ENCODE results near the gene PLCE1. TPM values are rescaled to one million over a fixed set of nuclear protein-coding genes. Genes with fewer than 3 reads are reported as not detected.

Gene PLCE1
- total and polyA plus RNA-seq, 2 experiments from 2014 or later = 0.10 to 0.58 TPM

DNA sequence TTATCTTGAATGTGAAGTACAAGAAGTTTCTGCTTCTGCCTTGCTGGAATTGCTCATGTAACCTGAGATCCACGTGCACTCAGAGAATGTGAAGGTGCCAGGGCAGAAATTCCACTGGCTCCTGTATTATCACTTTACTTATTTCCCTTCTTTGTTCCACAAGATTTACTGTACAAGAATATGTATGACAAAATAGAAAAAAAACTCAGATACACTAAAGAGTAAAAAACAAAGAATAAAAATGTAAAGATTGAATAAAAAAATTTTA lies 43.0 kb downstream of the PLCE1 start:
- TF ChIP-seq NANOG (IDR thresholded peaks at IDR 0.05; ENCODE audit: borderline replicate concordance) = no peak
- TF ChIP-seq ZNF114 (CRISPR knock-in tag; IDR thresholded peaks at IDR 0.05) = no peak
- no peak for TF ChIP-seq EZH2phosphoT487 (IDR thresholded peaks at IDR 0.05; ENCODE audit: unreplicated experiment)
- TF ChIP-seq, protein P1, sequence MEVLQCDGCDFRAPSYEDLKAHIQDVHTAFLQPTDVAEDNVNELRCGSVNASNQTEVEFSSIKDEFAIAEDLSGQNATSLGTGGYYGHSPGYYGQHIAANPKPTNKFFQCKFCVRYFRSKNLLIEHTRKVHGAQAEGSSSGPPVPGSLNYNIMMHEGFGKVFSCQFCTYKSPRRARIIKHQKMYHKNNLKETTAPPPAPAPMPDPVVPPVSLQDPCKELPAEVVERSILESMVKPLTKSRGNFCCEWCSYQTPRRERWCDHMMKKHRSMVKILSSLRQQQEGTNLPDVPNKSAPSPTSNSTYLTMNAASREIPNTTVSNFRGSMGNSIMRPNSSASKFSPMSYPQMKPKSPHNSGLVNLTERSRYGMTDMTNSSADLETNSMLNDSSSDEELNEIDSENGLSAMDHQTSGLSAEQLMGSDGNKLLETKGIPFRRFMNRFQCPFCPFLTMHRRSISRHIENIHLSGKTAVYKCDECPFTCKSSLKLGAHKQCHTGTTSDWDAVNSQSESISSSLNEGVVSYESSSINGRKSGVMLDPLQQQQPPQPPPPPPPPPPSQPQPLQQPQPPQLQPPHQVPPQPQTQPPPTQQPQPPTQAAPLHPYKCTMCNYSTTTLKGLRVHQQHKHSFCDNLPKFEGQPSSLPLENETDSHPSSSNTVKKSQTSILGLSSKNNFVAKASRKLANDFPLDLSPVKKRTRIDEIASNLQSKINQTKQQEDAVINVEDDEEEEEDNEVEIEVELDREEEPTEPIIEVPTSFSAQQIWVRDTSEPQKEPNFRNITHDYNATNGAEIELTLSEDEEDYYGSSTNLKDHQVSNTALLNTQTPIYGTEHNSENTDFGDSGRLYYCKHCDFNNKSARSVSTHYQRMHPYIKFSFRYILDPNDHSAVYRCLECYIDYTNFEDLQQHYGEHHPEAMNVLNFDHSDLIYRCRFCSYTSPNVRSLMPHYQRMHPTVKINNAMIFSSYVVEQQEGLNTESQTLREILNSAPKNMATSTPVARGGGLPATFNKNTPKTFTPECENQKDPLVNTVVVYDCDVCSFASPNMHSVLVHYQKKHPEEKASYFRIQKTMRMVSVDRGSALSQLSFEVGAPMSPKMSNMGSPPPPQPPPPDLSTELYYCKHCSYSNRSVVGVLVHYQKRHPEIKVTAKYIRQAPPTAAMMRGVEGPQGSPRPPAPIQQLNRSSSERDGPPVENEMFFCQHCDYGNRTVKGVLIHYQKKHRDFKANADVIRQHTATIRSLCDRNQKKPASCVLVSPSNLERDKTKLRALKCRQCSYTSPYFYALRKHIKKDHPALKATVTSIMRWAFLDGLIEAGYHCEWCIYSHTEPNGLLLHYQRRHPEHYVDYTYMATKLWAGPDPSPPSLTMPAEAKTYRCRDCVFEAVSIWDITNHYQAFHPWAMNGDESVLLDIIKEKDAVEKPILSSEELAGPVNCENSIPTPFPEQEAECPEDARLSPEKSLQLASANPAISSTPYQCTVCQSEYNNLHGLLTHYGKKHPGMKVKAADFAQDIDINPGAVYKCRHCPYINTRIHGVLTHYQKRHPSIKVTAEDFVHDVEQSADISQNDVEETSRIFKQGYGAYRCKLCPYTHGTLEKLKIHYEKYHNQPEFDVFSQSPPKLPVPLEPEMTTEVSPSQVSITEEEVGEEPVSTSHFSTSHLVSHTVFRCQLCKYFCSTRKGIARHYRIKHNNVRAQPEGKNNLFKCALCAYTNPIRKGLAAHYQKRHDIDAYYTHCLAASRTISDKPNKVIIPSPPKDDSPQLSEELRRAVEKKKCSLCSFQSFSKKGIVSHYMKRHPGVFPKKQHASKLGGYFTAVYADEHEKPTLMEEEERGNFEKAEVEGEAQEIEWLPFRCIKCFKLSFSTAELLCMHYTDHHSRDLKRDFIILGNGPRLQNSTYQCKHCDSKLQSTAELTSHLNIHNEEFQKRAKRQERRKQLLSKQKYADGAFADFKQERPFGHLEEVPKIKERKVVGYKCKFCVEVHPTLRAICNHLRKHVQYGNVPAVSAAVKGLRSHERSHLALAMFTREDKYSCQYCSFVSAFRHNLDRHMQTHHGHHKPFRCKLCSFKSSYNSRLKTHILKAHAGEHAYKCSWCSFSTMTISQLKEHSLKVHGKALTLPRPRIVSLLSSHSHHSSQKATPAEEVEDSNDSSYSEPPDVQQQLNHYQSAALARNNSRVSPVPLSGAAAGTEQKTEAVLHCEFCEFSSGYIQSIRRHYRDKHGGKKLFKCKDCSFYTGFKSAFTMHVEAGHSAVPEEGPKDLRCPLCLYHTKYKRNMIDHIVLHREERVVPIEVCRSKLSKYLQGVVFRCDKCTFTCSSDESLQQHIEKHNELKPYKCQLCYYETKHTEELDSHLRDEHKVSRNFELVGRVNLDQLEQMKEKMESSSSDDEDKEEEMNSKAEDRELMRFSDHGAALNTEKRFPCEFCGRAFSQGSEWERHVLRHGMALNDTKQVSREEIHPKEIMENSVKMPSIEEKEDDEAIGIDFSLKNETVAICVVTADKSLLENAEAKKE (CRISPR knock-in tag; IDR thresholded peaks at IDR 0.05) = no peak
- no peak for TF ChIP-seq JUNB (IDR thresholded peaks at IDR 0.05; ENCODE audit: unreplicated experiment)
- no peak for TF ChIP-seq STAT1 (IDR thresholded peaks at IDR 0.05; ENCODE audit: unreplicated experiment)
- no peak for TF ChIP-seq ZNF331 (CRISPR knock-in tag; IDR thresholded peaks at IDR 0.05; ENCODE audit: low read depth)
- DNase-seq (ENCODE audit: low spot score) = no peak
- H2AFZ ChIP-seq = no peak overlapping the region
- no peaks in the 10 kb centered on the region for H4K20me1 ChIP-seq (replicated peaks; ENCODE audit: insufficient read depth)
- no peak overlapping the region for H3K27ac Mint-ChIP-seq
- no peaks in the 10 kb centered on the region for H3K36me3 Mint-ChIP-seq (ENCODE audit: low read depth)
- H3K27ac ChIP-seq (ENCODE audit: low read depth) = no peak overlapping the region
- H3K27me3 Mint-ChIP-seq (ENCODE audit: insufficient read depth, low read depth, poor library complexity) = no peaks in the 10 kb centered on the region
- no peak overlapping the region for H3K4me3 ChIP-seq
- H3K4me3 Mint-ChIP-seq = no peak overlapping the region
- no peak for ATAC-seq
- H3K27me3 ChIP-seq (ENCODE audit: insufficient read depth) = no peaks in the 10 kb centered on the region
- peaks cover 22% of the 10 kb centered on the region; the same call in 2 of the 3 replicates for H3K4me1 Mint-ChIP-seq
- no peaks in the 10 kb centered on the region for H3K9me3 Mint-ChIP-seq
- no peaks in the 10 kb centered on the region for H3F3A ChIP-seq (replicated peaks; ENCODE audit: low read depth)
- no peaks in the 10 kb centered on the region for H3K36me3 ChIP-seq (ENCODE audit: insufficient read depth)
- no peak overlapping the region for H3K4me2 ChIP-seq
- no peaks in the 10 kb centered on the region for H3K9me2 ChIP-seq (ENCODE audit: insufficient read depth)
- H3K79me2 ChIP-seq (replicated peaks; ENCODE audit: insufficient read depth) = no peaks in the 10 kb centered on the region
- H3K4me1 ChIP-seq (ENCODE audit: insufficient read depth) = 0 out of 2 replicates have a peak, but pooled peaks cover 14% of the 10 kb centered on the region

- H3K4me3 Mint-ChIP-seq = no peak overlapping the region
- ATAC-seq (no peak), DNase-seq (ENCODE audit: low spot score) (no peak)
- no peak overlapping the region for H3K27ac Mint-ChIP-seq
- no peak overlapping the region for H2AFZ ChIP-seq
- no peaks in the 10 kb centered on the region for H3K36me3 ChIP-seq (ENCODE audit: insufficient read depth)
- no peaks in the 10 kb centered on the region for H3K9me2 ChIP-seq (ENCODE audit: insufficient read depth)
- H3K79me2 ChIP-seq (replicated peaks; ENCODE audit: insufficient read depth) = no peaks in the 10 kb centered on the region
- H3K36me3 Mint-ChIP-seq (ENCODE audit: low read depth) = no peaks in the 10 kb centered on the region
- no peaks in the 10 kb centered on the region for H3K9me3 Mint-ChIP-seq
- no peak overlapping the region for H3K27ac ChIP-seq (ENCODE audit: low read depth)
- no peaks in the 10 kb centered on the region for H3F3A ChIP-seq (replicated peaks; ENCODE audit: low read depth)
- H3K27me3 ChIP-seq (ENCODE audit: insufficient read depth) = no peaks in the 10 kb centered on the region
- no peak overlapping the region for H3K4me3 ChIP-seq
- peaks cover 22% of the 10 kb centered on the region; the same call in 2 of the 3 replicates for H3K4me1 Mint-ChIP-seq
- H3K4me1 ChIP-seq (ENCODE audit: insufficient read depth) = 0 out of 2 replicates have a peak, but pooled peaks cover 14% of the 10 kb centered on the region
- H3K4me2 ChIP-seq = no peak overlapping the region
- H3K27me3 Mint-ChIP-seq (ENCODE audit: insufficient read depth, low read depth, poor library complexity) = no peaks in the 10 kb centered on the region
- H4K20me1 ChIP-seq (replicated peaks; ENCODE audit: insufficient read depth) = no peaks in the 10 kb centered on the region
- TF ChIP-seq, protein P2, sequence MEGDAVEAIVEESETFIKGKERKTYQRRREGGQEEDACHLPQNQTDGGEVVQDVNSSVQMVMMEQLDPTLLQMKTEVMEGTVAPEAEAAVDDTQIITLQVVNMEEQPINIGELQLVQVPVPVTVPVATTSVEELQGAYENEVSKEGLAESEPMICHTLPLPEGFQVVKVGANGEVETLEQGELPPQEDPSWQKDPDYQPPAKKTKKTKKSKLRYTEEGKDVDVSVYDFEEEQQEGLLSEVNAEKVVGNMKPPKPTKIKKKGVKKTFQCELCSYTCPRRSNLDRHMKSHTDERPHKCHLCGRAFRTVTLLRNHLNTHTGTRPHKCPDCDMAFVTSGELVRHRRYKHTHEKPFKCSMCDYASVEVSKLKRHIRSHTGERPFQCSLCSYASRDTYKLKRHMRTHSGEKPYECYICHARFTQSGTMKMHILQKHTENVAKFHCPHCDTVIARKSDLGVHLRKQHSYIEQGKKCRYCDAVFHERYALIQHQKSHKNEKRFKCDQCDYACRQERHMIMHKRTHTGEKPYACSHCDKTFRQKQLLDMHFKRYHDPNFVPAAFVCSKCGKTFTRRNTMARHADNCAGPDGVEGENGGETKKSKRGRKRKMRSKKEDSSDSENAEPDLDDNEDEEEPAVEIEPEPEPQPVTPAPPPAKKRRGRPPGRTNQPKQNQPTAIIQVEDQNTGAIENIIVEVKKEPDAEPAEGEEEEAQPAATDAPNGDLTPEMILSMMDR (conservative IDR thresholded peaks at IDR 0.05; ENCODE audit: low read depth in 2 of 2) = no peak
These were observed 43.6 kb downstream of the PLCE1 start for GRCh38 chr10:94037286-94037685.
